ENCODE data around the gene HEBP1.

DNA sequence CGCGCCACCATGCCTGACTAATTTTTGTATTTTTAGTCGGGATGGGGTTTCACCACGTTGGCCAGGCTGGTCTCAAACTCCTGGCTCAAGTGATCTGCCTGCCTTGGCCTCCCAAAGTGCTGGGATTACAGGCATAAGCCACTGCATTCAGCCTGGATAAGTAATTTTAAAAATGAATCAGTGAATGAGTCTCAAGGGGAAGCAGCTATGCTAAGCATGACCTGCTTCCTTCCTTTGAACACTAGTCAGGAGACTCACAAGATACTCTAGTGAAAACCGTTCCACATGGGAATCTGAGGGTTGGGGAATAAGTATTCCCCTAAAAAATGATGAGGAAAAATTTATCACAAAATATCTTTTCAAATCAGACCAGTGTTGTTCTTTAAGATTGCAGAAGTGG, 33.4 kb upstream of the HEBP1 start:
- TF ChIP-seq, protein P1, sequence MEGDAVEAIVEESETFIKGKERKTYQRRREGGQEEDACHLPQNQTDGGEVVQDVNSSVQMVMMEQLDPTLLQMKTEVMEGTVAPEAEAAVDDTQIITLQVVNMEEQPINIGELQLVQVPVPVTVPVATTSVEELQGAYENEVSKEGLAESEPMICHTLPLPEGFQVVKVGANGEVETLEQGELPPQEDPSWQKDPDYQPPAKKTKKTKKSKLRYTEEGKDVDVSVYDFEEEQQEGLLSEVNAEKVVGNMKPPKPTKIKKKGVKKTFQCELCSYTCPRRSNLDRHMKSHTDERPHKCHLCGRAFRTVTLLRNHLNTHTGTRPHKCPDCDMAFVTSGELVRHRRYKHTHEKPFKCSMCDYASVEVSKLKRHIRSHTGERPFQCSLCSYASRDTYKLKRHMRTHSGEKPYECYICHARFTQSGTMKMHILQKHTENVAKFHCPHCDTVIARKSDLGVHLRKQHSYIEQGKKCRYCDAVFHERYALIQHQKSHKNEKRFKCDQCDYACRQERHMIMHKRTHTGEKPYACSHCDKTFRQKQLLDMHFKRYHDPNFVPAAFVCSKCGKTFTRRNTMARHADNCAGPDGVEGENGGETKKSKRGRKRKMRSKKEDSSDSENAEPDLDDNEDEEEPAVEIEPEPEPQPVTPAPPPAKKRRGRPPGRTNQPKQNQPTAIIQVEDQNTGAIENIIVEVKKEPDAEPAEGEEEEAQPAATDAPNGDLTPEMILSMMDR (IDR thresholded peaks at IDR 0.05), result no peak
- no peak for TF ChIP-seq POLR2A (IDR thresholded peaks at IDR 0.05)

Measured in Peyer's patch (tissue), 4 donors.